Panc1 (cell line): ENCODE data around the gene GMDS. TPM values are rescaled to one million over a fixed set of nuclear protein-coding genes. Genes with fewer than 3 reads are reported as not detected.

Source experiments
- ATAC-seq: fragments of 200-7000 bp; cut with Tn5 transposase; 2 replicates; pipeline ENCODE4 v1.9.1; 2020; ENCODE audit warnings: mild to moderate bottlenecking, moderate library complexity
- BruUV-seq: library from RNA; stranded (reverse); fragments of 400-500 nt; replicated peaks from 2 replicates; lab custom pipeline; 2021; lab: Mats Ljungman, UMichigan
- CTCF ChIA-PET: fragments of 300-600 bp; sonication (Branson Sonifier 250); formaldehyde crosslinking; loops from one replicate; lab custom pipeline; 2022; ENCODE audit warnings: antibody characterized with exemption; lab: Charles Lee
- POLR2A ChIA-PET: fragments of 300-600 bp; sonication (Branson Sonifier 250); formaldehyde crosslinking; loops from one replicate; lab custom pipeline; 2022; ENCODE audit warnings: antibody characterized with exemption; lab: Charles Lee
- DNase-seq: peaks from one replicate; pipeline ENCODE4 v3.0.0-alpha.2; 2010; ENCODE audit warnings: low read depth, low spot score
- H3K27ac ChIP-seq: 2 replicates; pipeline ENCODE4 v1.5.1; 2011; ENCODE audit warnings: mild to moderate bottlenecking, low read length, inconsistent platforms
- H3K27me3 ChIP-seq: fragments of 200-500 bp; sonication (Bioruptor generic); 2 replicates; pipeline ENCODE4 v1.6.0; 2014; ENCODE audit warnings: low read length, inconsistent platforms; ENCODE audit not compliant: control insufficient read depth, insufficient read depth
- H3K36me3 ChIP-seq: fragments of 200-500 bp; sonication (Bioruptor generic); 2 replicates; pipeline ENCODE4 v1.5.1; 2014; ENCODE audit warnings: inconsistent platforms, mild to moderate bottlenecking, low read length, moderate library complexity; ENCODE audit not compliant: control insufficient read depth, insufficient read depth
- H3K4me1 ChIP-seq: 2 replicates; pipeline ENCODE4 v1.5.1; 2011; ENCODE audit warnings: inconsistent platforms, mild to moderate bottlenecking, low read length, moderate library complexity; ENCODE audit not compliant: control insufficient read depth, insufficient read depth
- H3K4me3 ChIP-seq, 2 experiments: 2 replicates each; pipeline ENCODE4 v1.5.1; 2011 to 2012; ENCODE audit warnings: low read depth in 2 of 2, low read length in 2 of 2, mild to moderate bottlenecking in 2 of 2, inconsistent platforms in 1 of 2, moderate library complexity in 1 of 2
- H3K9me3 ChIP-seq: fragments of 200-500 bp; sonication (Bioruptor generic); 2 replicates; pipeline ENCODE4 v1.5.1; 2014; ENCODE audit warnings: low read depth, mild to moderate bottlenecking, inconsistent platforms, low read length, moderate library complexity; ENCODE audit not compliant: control insufficient read depth, insufficient read depth
- POLR2AphosphoS5 ChIP-seq: IDR thresholded peaks from 2 replicates; pipeline ENCODE4 v1.6.1; 2012; ENCODE audit warnings: mild to moderate bottlenecking, low read depth, low read length, moderate library complexity
- SIN3A ChIP-seq: IDR thresholded peaks from 2 replicates; pipeline ENCODE4 v1.6.1; 2012; ENCODE audit warnings: low read depth, mild to moderate bottlenecking, low read length, moderate library complexity, borderline replicate concordance; ENCODE audit not compliant: insufficient read depth
- TCF7L2 ChIP-seq: IDR thresholded peaks from 2 replicates; pipeline ENCODE4 v1.6.1; 2011; ENCODE audit warnings: mild to moderate bottlenecking, low read depth, low read length, inconsistent platforms
- in situ Hi-C: cut with HindIII; loops from 2 replicates; pipeline ENCODE4 v1.10.0; 2016; ENCODE audit warnings: low sequenced_read_pairs, low pct_unique_long_range_greater_than_20kb
- intact Hi-C: fragments of 100-400 bp; cut with micrococcal nuclease; formaldehyde crosslinking; loops from one replicate; pipeline ENCODE4 v1.10.0; 2022; ENCODE audit not compliant: unreplicated experiment
- total RNA-seq: library from RNA; stranded (reverse); gene quantifications from one replicate; pipeline ENCODE4 v1.2.1, GENCODE V29; 2021; ENCODE audit not compliant: unreplicated experiment
- TF ChIP-seq, protein P1 (sequence below): fragments of 450-650 bp; IDR thresholded peaks from 2 replicates; pipeline ENCODE4 v1.5.1; 2017; ENCODE audit warnings: mild to moderate bottlenecking
- TF ChIP-seq, protein P2 (sequence below), 2 experiments: IDR thresholded peaks; 2 replicates each; pipeline ENCODE4 v1.6.1; 2011 to 2012; ENCODE audit warnings: low read depth in 2 of 2, control low read depth in 1 of 2, low read length in 1 of 2, mild to moderate bottlenecking in 1 of 2, moderate library complexity in 1 of 2; ENCODE audit not compliant: insufficient read depth in 1 of 2

GMDS gene
- total RNA-seq, 1 experiment from 2014 or later, result 9.8 TPM

DNA sequence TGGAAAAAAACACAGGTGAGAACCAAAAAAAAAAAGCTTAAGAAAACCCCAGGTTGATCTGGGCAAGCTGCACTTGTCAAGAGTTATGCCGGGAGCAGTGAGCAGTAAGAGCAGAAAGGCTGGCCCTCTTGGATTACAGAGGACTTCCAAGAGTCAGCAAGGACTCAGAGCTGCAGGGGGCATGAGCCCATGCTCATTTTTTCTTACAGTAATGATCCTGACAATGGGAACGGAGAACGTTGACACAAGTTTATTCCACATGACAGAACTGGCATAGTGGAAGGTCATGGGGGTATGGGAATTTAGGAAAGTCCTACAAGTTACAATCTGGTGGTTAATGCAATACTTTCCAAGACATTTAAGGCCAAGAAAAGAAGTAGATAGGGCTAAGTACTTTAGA, 256.6 kb downstream of the GMDS start:
- POLR2A ChIA-PET, result no interaction called here
- intact Hi-C loops, result no loop called here
- Histone ChIP-seq H3K9me3 (no peaks in the 10 kb centered on the region), H3K36me3 (no peaks in the 10 kb centered on the region), H3K27ac (no peak overlapping the region), H3K4me3 (no peak overlapping the region), H3K4me1 (no peaks in the 10 kb centered on the region), H3K27me3 (no peaks in the 10 kb centered on the region)
- in situ Hi-C loops, result no loop called here
- no peak for DNase-seq
- CTCF ChIA-PET, result interaction anchor here (0.5 kb wide), 1 partner anchor 592 kb away, joined by 3 read pairs; no protein-coding TSS in a partner anchor
- no peak for ATAC-seq
- TF ChIP-seq, protein P1, sequence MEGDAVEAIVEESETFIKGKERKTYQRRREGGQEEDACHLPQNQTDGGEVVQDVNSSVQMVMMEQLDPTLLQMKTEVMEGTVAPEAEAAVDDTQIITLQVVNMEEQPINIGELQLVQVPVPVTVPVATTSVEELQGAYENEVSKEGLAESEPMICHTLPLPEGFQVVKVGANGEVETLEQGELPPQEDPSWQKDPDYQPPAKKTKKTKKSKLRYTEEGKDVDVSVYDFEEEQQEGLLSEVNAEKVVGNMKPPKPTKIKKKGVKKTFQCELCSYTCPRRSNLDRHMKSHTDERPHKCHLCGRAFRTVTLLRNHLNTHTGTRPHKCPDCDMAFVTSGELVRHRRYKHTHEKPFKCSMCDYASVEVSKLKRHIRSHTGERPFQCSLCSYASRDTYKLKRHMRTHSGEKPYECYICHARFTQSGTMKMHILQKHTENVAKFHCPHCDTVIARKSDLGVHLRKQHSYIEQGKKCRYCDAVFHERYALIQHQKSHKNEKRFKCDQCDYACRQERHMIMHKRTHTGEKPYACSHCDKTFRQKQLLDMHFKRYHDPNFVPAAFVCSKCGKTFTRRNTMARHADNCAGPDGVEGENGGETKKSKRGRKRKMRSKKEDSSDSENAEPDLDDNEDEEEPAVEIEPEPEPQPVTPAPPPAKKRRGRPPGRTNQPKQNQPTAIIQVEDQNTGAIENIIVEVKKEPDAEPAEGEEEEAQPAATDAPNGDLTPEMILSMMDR, result no peak
- TF ChIP-seq POLR2AphosphoS5 (no peak), SIN3A (no peak), TCF7L2 (no peak)
- TF ChIP-seq, protein P2, sequence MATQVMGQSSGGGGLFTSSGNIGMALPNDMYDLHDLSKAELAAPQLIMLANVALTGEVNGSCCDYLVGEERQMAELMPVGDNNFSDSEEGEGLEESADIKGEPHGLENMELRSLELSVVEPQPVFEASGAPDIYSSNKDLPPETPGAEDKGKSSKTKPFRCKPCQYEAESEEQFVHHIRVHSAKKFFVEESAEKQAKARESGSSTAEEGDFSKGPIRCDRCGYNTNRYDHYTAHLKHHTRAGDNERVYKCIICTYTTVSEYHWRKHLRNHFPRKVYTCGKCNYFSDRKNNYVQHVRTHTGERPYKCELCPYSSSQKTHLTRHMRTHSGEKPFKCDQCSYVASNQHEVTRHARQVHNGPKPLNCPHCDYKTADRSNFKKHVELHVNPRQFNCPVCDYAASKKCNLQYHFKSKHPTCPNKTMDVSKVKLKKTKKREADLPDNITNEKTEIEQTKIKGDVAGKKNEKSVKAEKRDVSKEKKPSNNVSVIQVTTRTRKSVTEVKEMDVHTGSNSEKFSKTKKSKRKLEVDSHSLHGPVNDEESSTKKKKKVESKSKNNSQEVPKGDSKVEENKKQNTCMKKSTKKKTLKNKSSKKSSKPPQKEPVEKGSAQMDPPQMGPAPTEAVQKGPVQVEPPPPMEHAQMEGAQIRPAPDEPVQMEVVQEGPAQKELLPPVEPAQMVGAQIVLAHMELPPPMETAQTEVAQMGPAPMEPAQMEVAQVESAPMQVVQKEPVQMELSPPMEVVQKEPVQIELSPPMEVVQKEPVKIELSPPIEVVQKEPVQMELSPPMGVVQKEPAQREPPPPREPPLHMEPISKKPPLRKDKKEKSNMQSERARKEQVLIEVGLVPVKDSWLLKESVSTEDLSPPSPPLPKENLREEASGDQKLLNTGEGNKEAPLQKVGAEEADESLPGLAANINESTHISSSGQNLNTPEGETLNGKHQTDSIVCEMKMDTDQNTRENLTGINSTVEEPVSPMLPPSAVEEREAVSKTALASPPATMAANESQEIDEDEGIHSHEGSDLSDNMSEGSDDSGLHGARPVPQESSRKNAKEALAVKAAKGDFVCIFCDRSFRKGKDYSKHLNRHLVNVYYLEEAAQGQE (IDR thresholded peaks at IDR 0.05; ENCODE audit: insufficient read depth in 1 of 2, low read depth in 2 of 2, low read length in 1 of 2), result no peak
- no TSS peak for BruUV-seq

GRCh38 chr6:1987640-1988039, 257.8 kb downstream of the GMDS start:
- CTCF ChIA-PET, result no interaction called here
- TF ChIP-seq, protein P1, result no peak
- TF ChIP-seq TCF7L2, result no peak
- TF ChIP-seq POLR2AphosphoS5, result no peak
- no peak for TF ChIP-seq SIN3A
- TF ChIP-seq, protein P2 (IDR thresholded peaks at IDR 0.05; ENCODE audit: insufficient read depth in 1 of 2, low read depth in 2 of 2, low read length in 1 of 2), result no peak
- Histone ChIP-seq H3K9me3 (no peaks in the 10 kb centered on the region), H3K36me3 (no peaks in the 10 kb centered on the region), H3K4me1 (no peaks in the 10 kb centered on the region), H3K27me3 (no peaks in the 10 kb centered on the region), H3K27ac (no peak overlapping the region), H3K4me3 (no peak overlapping the region)
- ATAC-seq, result peak; percentile 65; the same call in 1 of the 2 replicates
- peak; percentile 36 for DNase-seq
- no TSS peak for BruUV-seq
- in situ Hi-C loops, result no loop called here
- POLR2A ChIA-PET, result no interaction called here
- intact Hi-C loops, result no loop called here
